ENCODE data around the gene GPC5. TPM values are rescaled to one million over a fixed set of nuclear protein-coding genes. Genes with fewer than 3 reads are reported as not detected.

GPC5 gene
- total and polyA plus RNA-seq, 2 of the 8 experiments (the other 6 are each of a cell fraction or from before 2014, with no cell fraction given), result 0.20 to 0.39 TPM

DNA sequence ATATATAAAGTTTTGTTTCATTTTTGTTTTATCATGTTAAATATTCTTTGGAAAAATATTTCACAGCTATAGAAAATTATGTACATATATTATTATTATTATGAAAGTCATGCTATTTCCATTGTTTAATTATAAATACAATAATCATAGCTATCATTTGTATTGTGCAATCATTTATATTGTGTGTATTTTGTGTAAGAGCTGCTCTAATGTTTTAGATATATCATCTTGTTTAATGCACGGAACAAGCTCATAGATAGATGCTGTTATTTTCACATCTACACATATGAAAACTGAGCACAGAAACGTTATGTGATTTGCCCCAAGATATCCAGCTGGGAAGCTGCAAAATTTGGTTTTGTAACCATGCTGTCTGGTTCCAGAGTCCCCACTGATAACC is 111.6 kb downstream of the GPC5 start:
- Histone ChIP-seq H3K9me3 (ENCODE audit: insufficient read depth in 2 of 2, low read depth in 1 of 2, low read length in 1 of 2) (no peaks in the 10 kb centered on the region), H3K27me3 (replicated peaks in 1 of 4; ENCODE audit: control insufficient read depth in 3 of 4, extremely low read depth in 1 of 4, insufficient read depth in 3 of 4, low read length in 3 of 4) (no peaks in the 10 kb centered on the region), H3K79me2 (ENCODE audit: control insufficient read depth in 1 of 2, insufficient read depth in 2 of 2, low read length in 2 of 2) (no peaks in the 10 kb centered on the region), H3K4me1 (replicated peaks in 1 of 4; ENCODE audit: control insufficient read depth in 3 of 4, insufficient read depth in 4 of 4, low read length in 3 of 4) (no peaks in the 10 kb centered on the region), H3K18ac (ENCODE audit: extremely low read depth, low read length) (no peak overlapping the region), H4K8ac (ENCODE audit: extremely low read depth, insufficient read depth, low read length) (no peak overlapping the region), H3K27ac (ENCODE audit: low read depth, low read length) (no peak overlapping the region), H3K14ac (ENCODE audit: insufficient read length) (no peak overlapping the region), H2BK12ac (ENCODE audit: low read depth, low read length) (no peak overlapping the region), H4K5ac (ENCODE audit: insufficient read length, low read depth, low read length) (no peak overlapping the region), H2BK15ac (ENCODE audit: low read length) (no peak overlapping the region), H3K79me1 (ENCODE audit: low read depth, low read length) (no peaks in the 10 kb centered on the region), H3K9ac (replicated peaks in 1 of 4; ENCODE audit: extremely low read depth in 1 of 4, low read depth in 3 of 4, low read length in 3 of 4) (no peak overlapping the region), H2BK120ac (replicated peaks; ENCODE audit: low read depth, low read length) (no peak overlapping the region), H2AFZ (ENCODE audit: low read length) (no peak overlapping the region), H4K91ac (replicated peaks; ENCODE audit: insufficient read length, low read length) (no peak overlapping the region), H2BK20ac (ENCODE audit: low read length) (no peak overlapping the region), H3K4ac (replicated peaks; ENCODE audit: insufficient read length, low read depth, low read length) (no peak overlapping the region), H3K4me3 (ENCODE audit: extremely low read depth in 1 of 4, insufficient read depth in 2 of 4, low read depth in 3 of 4, low read length in 4 of 4) (no peak overlapping the region), H3K23ac (ENCODE audit: insufficient read length) (no peak overlapping the region), H3K4me2 (ENCODE audit: insufficient read depth in 1 of 2, low read depth in 2 of 2, low read length in 2 of 2) (no peak overlapping the region), H4K20me1 (replicated peaks in 1 of 2; ENCODE audit: control insufficient read depth in 1 of 2, insufficient read depth in 2 of 2, low read length in 2 of 2) (no peaks in the 10 kb centered on the region), H3K36me3 (ENCODE audit: control insufficient read depth in 2 of 4, insufficient read depth in 4 of 4, low read length in 3 of 4) (no peaks in the 10 kb centered on the region), H2BK5ac (ENCODE audit: low read depth, low read length) (no peak overlapping the region), H3K23me2 (ENCODE audit: low read depth, low read length) (no peaks in the 10 kb centered on the region), H3K56ac (replicated peaks; ENCODE audit: insufficient read length, low read depth, low read length) (no peak overlapping the region), H2AK5ac (ENCODE audit: low read depth, low read length) (no peak overlapping the region)
- FAIRE-seq, result no peak
- TF ChIP-seq SP2 (IDR thresholded peaks at IDR 0.05; ENCODE audit: low read length), result no peak
- TF ChIP-seq CEBPB (IDR thresholded peaks at IDR 0.05; ENCODE audit: low read depth, low read length), result peak; percentile 17; the same call in 1 of the 2 replicates
- no peak for TF ChIP-seq CREB1 (IDR thresholded peaks at IDR 0.05)
- TF ChIP-seq RFX5 (IDR thresholded peaks at IDR 0.05; ENCODE audit: borderline replicate concordance, low read depth, low read length), result no peak
- no peak for TF ChIP-seq ZNF274 (IDR thresholded peaks at IDR 0.05; ENCODE audit: borderline replicate concordance, extremely low read depth, low read length)
- no peak for TF ChIP-seq CHD2 (IDR thresholded peaks at IDR 0.05; ENCODE audit: low read length)
- TF ChIP-seq KDM5A (IDR thresholded peaks at IDR 0.05; ENCODE audit: low read length), result no peak
- 73% methylated on average over 2 of the region's 2 CpGs; no CpG with 5 or more reads in 1 of the 2 experiments for WGBS, 2 experiments (ENCODE audit: extremely low coverage in 1 of 2, insufficient coverage in 1 of 2, insufficient read length in 1 of 2, insufficient replicate concordance in 2 of 2, low coverage in 1 of 2, low lambda C conversion rate in 2 of 2, missing lambda C conversion rate in 1 of 2)
- DNase-seq (ENCODE audit: low read depth in 1 of 2, low spot score in 2 of 2), result no peak
- ChIA-PET POLR2A (ENCODE audit: partially characterized antibody) (no interaction called here), CTCF (ENCODE audit: partially characterized antibody) (no interaction called here)

All from H1 (cell line).